Measurements from ENCODE around the gene MEX3D. TPM values are rescaled to one million over a fixed set of nuclear protein-coding genes. Genes with fewer than 3 reads are reported as not detected.

The MEX3D gene
- total and polyA plus RNA-seq, 2 donors from 2014 or later = 5.4 to 19.3 TPM

- peaks cover 0 to 2% (median 0%) of the 10 kb centered on the region in 3 donors for H3K9me3 ChIP-seq (ENCODE audit: control insufficient read depth in 2 of 3, insufficient read depth in 1 of 3, low read length in 3 of 3)
- H3K27me3 ChIP-seq (ENCODE audit: control insufficient read depth, insufficient read depth, low read length) = peaks cover 8% of the 10 kb centered on the region
- H3K36me3 ChIP-seq (ENCODE audit: control insufficient read depth in 2 of 3, insufficient read depth in 3 of 3, low read length in 3 of 3) = no peaks in the 10 kb centered on the region
- H3K4me3 ChIP-seq (ENCODE audit: low read length in 3 of 3) = no peak overlapping the region
- DNase-seq = no peak
- FAIRE-seq = no peak
- intact Hi-C loops (cut with DNase I) = no loop called here
- H3K4me1 ChIP-seq (ENCODE audit: control insufficient read depth in 2 of 3, insufficient read depth in 2 of 3, low read depth in 1 of 3, low read length in 3 of 3) = peaks cover 0 to 2% (median 0%) of the 10 kb centered on the region in 3 donors
- no peak overlapping the region for H3K9ac ChIP-seq (ENCODE audit: low read length in 3 of 3)
- no peak for TF ChIP-seq CTCF (IDR thresholded peaks at IDR 0.05; ENCODE audit: borderline replicate concordance, extremely low read depth, insufficient read depth)
- no peak overlapping the region for H3K27ac ChIP-seq (ENCODE audit: low read depth in 2 of 2, low read length in 2 of 2)
Measured at GRCh38 chr19:1529430-1529816, 38.7 kb downstream of the MEX3D start.

GRCh38 chr19:1528596-1529429 is 39.3 kb downstream of the MEX3D start:
- Histone ChIP-seq H3K4me1 (ENCODE audit: control insufficient read depth in 2 of 3, insufficient read depth in 2 of 3, low read depth in 1 of 3, low read length in 3 of 3) (peaks cover 0 to 4% (median 0%) of the 10 kb centered on the region in 3 donors), H3K4me3 (ENCODE audit: low read length in 3 of 3) (no peak overlapping the region), H3K27ac (ENCODE audit: low read depth in 2 of 2, low read length in 2 of 2) (no peak overlapping the region), H3K36me3 (ENCODE audit: control insufficient read depth in 2 of 3, insufficient read depth in 3 of 3, low read length in 3 of 3) (no peaks in the 10 kb centered on the region), H3K27me3 (ENCODE audit: control insufficient read depth, insufficient read depth, low read length) (peaks cover 9% of the 10 kb centered on the region), H3K9me3 (ENCODE audit: control insufficient read depth in 2 of 3, insufficient read depth in 1 of 3, low read length in 3 of 3) (peaks cover 0 to 2% (median 0%) of the 10 kb centered on the region in 3 donors), H3K9ac (ENCODE audit: low read length in 3 of 3) (no peak overlapping the region)
- DNase-seq = no peak
- intact Hi-C loops (cut with DNase I) = no loop called here
- no peak for FAIRE-seq
- no peak for TF ChIP-seq CTCF (IDR thresholded peaks at IDR 0.05; ENCODE audit: borderline replicate concordance, extremely low read depth, insufficient read depth)

GRCh38 chr19:1527650-1528309 is 40.3 kb downstream of the MEX3D start:
- H3K9ac ChIP-seq (ENCODE audit: low read length in 3 of 3) = no peak overlapping the region
- TF ChIP-seq CTCF (IDR thresholded peaks at IDR 0.05; ENCODE audit: borderline replicate concordance, extremely low read depth, insufficient read depth) = no peak
- peaks cover 0 to 2% (median 0%) of the 10 kb centered on the region in 3 donors for H3K9me3 ChIP-seq (ENCODE audit: control insufficient read depth in 2 of 3, insufficient read depth in 1 of 3, low read length in 3 of 3)
- peaks cover 0 to 4% (median 0%) of the 10 kb centered on the region in 3 donors for H3K4me1 ChIP-seq (ENCODE audit: control insufficient read depth in 2 of 3, insufficient read depth in 2 of 3, low read depth in 1 of 3, low read length in 3 of 3)
- no peak overlapping the region for H3K4me3 ChIP-seq (ENCODE audit: low read length in 3 of 3)
- intact Hi-C loops (cut with DNase I) = no loop called here
- no peak overlapping the region for H3K27ac ChIP-seq (ENCODE audit: low read depth in 2 of 2, low read length in 2 of 2)
- H3K27me3 ChIP-seq (ENCODE audit: control insufficient read depth, insufficient read depth, low read length) = peaks cover 9% of the 10 kb centered on the region
- H3K36me3 ChIP-seq (ENCODE audit: control insufficient read depth in 2 of 3, insufficient read depth in 3 of 3, low read length in 3 of 3) = no peaks in the 10 kb centered on the region
- FAIRE-seq (no peak), DNase-seq (no peak)
